Natural killer cell (primary cell): ENCODE data around the gene SLC29A4. TPM values are rescaled to one million over a fixed set of nuclear protein-coding genes. Genes with fewer than 3 reads are reported as not detected.
A peak's percentile ranks its signal among the peaks of the same experiment; 100 is the strongest.
"Not testable (repeated sequence)": the region's sequence is repeated elsewhere in the genome, so short reads cannot be mapped to it uniquely, and the experiment has no call there.

ENCODE experiments used
- ATAC-seq, 3 donors: fragments of 150-1000 bp in 2 of 3; fragments of 200-7000 bp in 1 of 3; cut with Tn5 transposase; 1 replicate in 1 of 3; 2 replicates in 2 of 3; pipeline ENCODE4 v1.10.0; 2021; ENCODE audit warnings: mild to moderate bottlenecking in 2 of 3, moderate library complexity in 2 of 3
- DNase-seq, 2 donors: peaks; one replicate each; pipeline versions ENCODE4 v3.0.0 to v3.0.0-alpha.2; 2013 to 2021; ENCODE audit warnings: mixed read lengths in 1 of 2
- H3K27ac ChIP-seq: one replicate; pipeline ENCODE4 v1.5.1; 2013; ENCODE audit warnings: mild to moderate bottlenecking, low read length
- H3K27me3 ChIP-seq: one replicate; pipeline ENCODE4 v1.6.1; 2013; ENCODE audit warnings: low read length; ENCODE audit not compliant: control insufficient read depth, insufficient read depth
- H3K36me3 ChIP-seq: one replicate; pipeline ENCODE4 v1.6.1; 2013; ENCODE audit warnings: low read length; ENCODE audit not compliant: control insufficient read depth, insufficient read depth
- H3K4me1 ChIP-seq: one replicate; pipeline ENCODE4 v1.6.1; 2013; ENCODE audit warnings: low read length; ENCODE audit not compliant: control insufficient read depth, insufficient read depth
- H3K4me3 ChIP-seq: one replicate; pipeline ENCODE4 v1.5.1; 2013; ENCODE audit warnings: low read length
- H3K9me3 ChIP-seq: one replicate; pipeline ENCODE4 v1.6.1; 2013; ENCODE audit warnings: low read length; ENCODE audit not compliant: control insufficient read depth, insufficient read depth
- H3K27ac Mint-ChIP-seq, 2 donors: one replicate each; pipeline ENCODE4 v1.8.0; 2022; ENCODE audit warnings: mild to moderate bottlenecking in 2 of 2, mixed read lengths in 2 of 2, moderate library complexity in 1 of 2
- H3K27me3 Mint-ChIP-seq, 2 donors: one replicate each; pipeline ENCODE4 v1.8.0; 2022; ENCODE audit warnings: low read depth in 2 of 2, mixed read lengths in 2 of 2
- H3K36me3 Mint-ChIP-seq: one replicate; pipeline ENCODE4 v1.8.0; 2022; ENCODE audit warnings: mixed read lengths
- H3K4me1 Mint-ChIP-seq, 2 donors: one replicate each; pipeline ENCODE4 v1.8.0; 2022; ENCODE audit warnings: mixed read lengths in 2 of 2
- H3K4me3 Mint-ChIP-seq: one replicate; pipeline ENCODE4 v1.8.0; 2022; ENCODE audit warnings: mild to moderate bottlenecking, moderate library complexity, mixed read lengths
- H3K9me3 Mint-ChIP-seq, 2 donors: one replicate each; pipeline ENCODE4 v1.8.0; 2022; ENCODE audit warnings: mixed read lengths in 2 of 2
- CTCF ChIP-seq: fragments of 200-600 bp; IDR thresholded peaks from one replicate; pipeline ENCODE4 v1.8.0; 2022; ENCODE audit warnings: antibody characterized with exemption
- WGBS: methylation state at CpG from one replicate; pipeline ENCODE4 v1.1.7; 2013; ENCODE audit warnings: missing lambda C conversion rate; ENCODE audit not compliant: insufficient coverage; 5-methylcytosine and 5-hydroxymethylcytosine counted together
- intact Hi-C: fragments of 100-400 bp; cut with micrococcal nuclease; formaldehyde crosslinking; loops from one replicate; pipeline ENCODE4 v1.14.2; 2022
- total RNA-seq, 4 donors: library from RNA; stranded (reverse); fragments of 120-200 nt in 1 of 4; gene quantifications; one replicate each; pipeline versions ENCODE4 v1.2.3 to v1.2.4, GENCODE V29; 2013 to 2022

The SLC29A4 gene
- total RNA-seq, 3 donors from 2014 or later (not counting 1 experiment from before 2014, with no cell fraction given), result 0.16 to 0.95 (median 0.40) TPM

GRCh38 chr7:5255832-5256231 lies 26.9 kb upstream of the SLC29A4 start:
- no peaks in the 10 kb centered on the region for H3K27me3 ChIP-seq
- intact Hi-C loops, result no loop called here
- no peaks in the 10 kb centered on the region for H3K4me1 Mint-ChIP-seq
- no peaks in the 10 kb centered on the region for H3K36me3 ChIP-seq
- ATAC-seq (no peak), DNase-seq (no peak)
- no peaks in the 10 kb centered on the region for H3K9me3 Mint-ChIP-seq
- H3K4me1 ChIP-seq, result no peaks in the 10 kb centered on the region
- no peak overlapping the region for H3K4me3 Mint-ChIP-seq
- no peak for TF ChIP-seq CTCF
- H3K27me3 Mint-ChIP-seq, result peaks cover 0 to 2% of the 10 kb centered on the region in 2 donors
- H3K27ac Mint-ChIP-seq, result no peak overlapping the region
- WGBS, result 85% methylated on average over 3 of the region's 3 CpGs
- no peak overlapping the region for H3K4me3 ChIP-seq
- no peaks in the 10 kb centered on the region for H3K9me3 ChIP-seq
- H3K27ac ChIP-seq, result no peak overlapping the region
- no peaks in the 10 kb centered on the region for H3K36me3 Mint-ChIP-seq

- H3K4me3 ChIP-seq, H3K9me3 ChIP-seq, intact Hi-C loops, H3K4me1 ChIP-seq, H3K27me3 ChIP-seq, H3K27ac ChIP-seq, H3K27ac Mint-ChIP-seq, ATAC-seq, DNase-seq, H3K27me3 Mint-ChIP-seq, H3K36me3 Mint-ChIP-seq, H3K9me3 Mint-ChIP-seq, H3K36me3 ChIP-seq, H3K4me3 Mint-ChIP-seq, H3K4me1 Mint-ChIP-seq: not testable (repeated sequence)
- 92% methylated on average over 15 of the region's 15 CpGs for WGBS
Measured at GRCh38 chr7:5260530-5261068, 22.1 kb upstream of the SLC29A4 start.

- H3K27me3 ChIP-seq, H3K9me3 ChIP-seq, H3K27ac ChIP-seq, H3K4me1 ChIP-seq, H3K4me1 Mint-ChIP-seq, ATAC-seq, H3K27ac Mint-ChIP-seq, DNase-seq, H3K9me3 Mint-ChIP-seq, H3K4me3 Mint-ChIP-seq, intact Hi-C loops, H3K4me3 ChIP-seq, H3K36me3 ChIP-seq, H3K36me3 Mint-ChIP-seq, H3K27me3 Mint-ChIP-seq: not testable (repeated sequence)
- 77% methylated on average over 10 of the region's 10 CpGs for WGBS
Measured at GRCh38 chr7:5263066-5263465, 19.7 kb upstream of the SLC29A4 start.

- H3K36me3 ChIP-seq, result no peaks in the 10 kb centered on the region
- DNase-seq, result no peak
- no peaks in the 10 kb centered on the region for H3K36me3 Mint-ChIP-seq
- no peak overlapping the region for H3K27ac Mint-ChIP-seq
- peak in 1 of 3 donors; percentile 28 for ATAC-seq
- no peaks in the 10 kb centered on the region for H3K4me1 ChIP-seq
- 83% methylated on average over 19 of the region's 19 CpGs for WGBS
- no peaks in the 10 kb centered on the region for H3K4me1 Mint-ChIP-seq
- no peaks in the 10 kb centered on the region for H3K9me3 Mint-ChIP-seq
- H3K27me3 ChIP-seq, result no peaks in the 10 kb centered on the region
- TF ChIP-seq CTCF, result no peak
- intact Hi-C loops, result no loop called here
- no peaks in the 10 kb centered on the region for H3K9me3 ChIP-seq
- H3K27me3 Mint-ChIP-seq, result peaks cover 0 to 6% of the 10 kb centered on the region in 2 donors
- H3K4me3 ChIP-seq, result no peak overlapping the region
- no peak overlapping the region for H3K4me3 Mint-ChIP-seq
- H3K27ac ChIP-seq, result no peak overlapping the region
Measured at GRCh38 chr7:5265320-5266190, 17.2 kb upstream of the SLC29A4 start.
